ENCODE data around the gene LIMK1. TPM values are rescaled to one million over a fixed set of nuclear protein-coding genes. Genes with fewer than 3 reads are reported as not detected.

The LIMK1 gene
- total and polyA plus RNA-seq, 3 donors from 2014 or later: 38.6 to 54.8 (median 42.4) TPM

- no peak overlapping the region for H3K4me3 ChIP-seq
- TF ChIP-seq, protein P1, sequence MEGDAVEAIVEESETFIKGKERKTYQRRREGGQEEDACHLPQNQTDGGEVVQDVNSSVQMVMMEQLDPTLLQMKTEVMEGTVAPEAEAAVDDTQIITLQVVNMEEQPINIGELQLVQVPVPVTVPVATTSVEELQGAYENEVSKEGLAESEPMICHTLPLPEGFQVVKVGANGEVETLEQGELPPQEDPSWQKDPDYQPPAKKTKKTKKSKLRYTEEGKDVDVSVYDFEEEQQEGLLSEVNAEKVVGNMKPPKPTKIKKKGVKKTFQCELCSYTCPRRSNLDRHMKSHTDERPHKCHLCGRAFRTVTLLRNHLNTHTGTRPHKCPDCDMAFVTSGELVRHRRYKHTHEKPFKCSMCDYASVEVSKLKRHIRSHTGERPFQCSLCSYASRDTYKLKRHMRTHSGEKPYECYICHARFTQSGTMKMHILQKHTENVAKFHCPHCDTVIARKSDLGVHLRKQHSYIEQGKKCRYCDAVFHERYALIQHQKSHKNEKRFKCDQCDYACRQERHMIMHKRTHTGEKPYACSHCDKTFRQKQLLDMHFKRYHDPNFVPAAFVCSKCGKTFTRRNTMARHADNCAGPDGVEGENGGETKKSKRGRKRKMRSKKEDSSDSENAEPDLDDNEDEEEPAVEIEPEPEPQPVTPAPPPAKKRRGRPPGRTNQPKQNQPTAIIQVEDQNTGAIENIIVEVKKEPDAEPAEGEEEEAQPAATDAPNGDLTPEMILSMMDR (IDR thresholded peaks at IDR 0.05): no peak
- TF ChIP-seq POLR2A (IDR thresholded peaks at IDR 0.05): no peak
- no peaks in the 10 kb centered on the region for H3K27me3 ChIP-seq
- no peaks in the 10 kb centered on the region for H3K36me3 ChIP-seq (ENCODE audit: low read depth, missing control alignments)
- H3K27ac ChIP-seq: no peak overlapping the region
- DNase-seq: no peak
- no peaks in the 10 kb centered on the region for H3K9me3 ChIP-seq
- H3K4me1 ChIP-seq: no peaks in the 10 kb centered on the region
- WGBS, 2 donors: 84 to 90% methylated on average over 1 of the region's 1 CpG
- intact Hi-C loops (cut with DNase I; ENCODE audit: low total_unique reads): no loop called here
These were observed 58.1 kb downstream of the LIMK1 start for GRCh38 chr7:74141705-74142104.

DNA sequence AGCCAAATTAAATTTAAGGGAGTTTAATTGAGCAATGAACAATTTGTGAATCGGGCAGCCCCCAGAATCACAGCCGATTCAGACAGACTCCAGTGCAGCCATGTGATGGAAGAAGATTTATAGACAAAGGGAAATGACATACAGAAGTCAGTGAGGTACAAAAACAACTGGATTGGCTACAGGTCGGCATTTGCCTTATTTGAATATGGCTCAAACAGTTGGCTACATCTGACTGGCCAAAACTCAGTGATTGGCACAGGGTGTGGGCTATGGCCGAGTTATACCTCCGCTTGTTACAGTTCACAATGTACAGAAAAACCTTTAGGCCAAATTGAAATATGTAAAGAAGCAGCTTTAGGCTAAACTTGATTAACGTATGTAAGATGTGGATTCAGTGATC is 59.8 kb downstream of the LIMK1 start:
- no peaks in the 10 kb centered on the region for H3K4me1 ChIP-seq
- no peaks in the 10 kb centered on the region for H3K27me3 ChIP-seq
- 75 to 76% methylated on average over 6 of the region's 6 CpGs for WGBS, 2 donors
- no peaks in the 10 kb centered on the region for H3K9me3 ChIP-seq
- H3K27ac ChIP-seq: no peak overlapping the region
- intact Hi-C loops (cut with DNase I; ENCODE audit: low total_unique reads): no loop called here
- H3K4me3 ChIP-seq: no peak overlapping the region
- no peak for DNase-seq
- no peak for TF ChIP-seq POLR2A (IDR thresholded peaks at IDR 0.05)
- TF ChIP-seq, protein P1 (IDR thresholded peaks at IDR 0.05): no peak
- H3K36me3 ChIP-seq (ENCODE audit: low read depth, missing control alignments): no peaks in the 10 kb centered on the region

DNA sequence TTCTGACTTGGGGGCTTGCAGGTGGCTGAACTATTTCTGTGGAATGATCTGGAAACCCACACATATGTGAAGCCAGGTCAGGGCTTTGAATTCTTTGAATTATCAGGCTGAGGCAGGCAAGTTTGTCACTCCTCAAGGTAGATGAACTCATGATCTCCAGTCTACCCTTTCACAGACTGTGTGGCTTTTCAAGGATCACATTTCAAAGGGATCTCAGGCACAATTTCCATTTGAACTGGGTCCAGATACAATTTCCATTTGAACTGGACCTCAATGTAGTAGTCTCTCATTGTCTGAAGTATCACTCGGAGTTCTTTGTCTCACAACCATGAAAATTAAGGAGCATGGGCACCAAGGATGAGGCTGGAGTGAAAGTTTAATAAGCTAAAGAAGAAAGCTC is 64.9 kb downstream of the LIMK1 start:
- WGBS, 2 donors: 93 to 100% methylated on average over 1 of the region's 1 CpG
- intact Hi-C loops (cut with DNase I; ENCODE audit: low total_unique reads): no loop called here
- DNase-seq: no peak
- no peak overlapping the region for H3K4me3 ChIP-seq
- no peaks in the 10 kb centered on the region for H3K36me3 ChIP-seq (ENCODE audit: low read depth, missing control alignments)
- no peaks in the 10 kb centered on the region for H3K27me3 ChIP-seq
- H3K9me3 ChIP-seq: no peaks in the 10 kb centered on the region
- H3K4me1 ChIP-seq: no peaks in the 10 kb centered on the region
- no peak for TF ChIP-seq POLR2A (IDR thresholded peaks at IDR 0.05)
- TF ChIP-seq, protein P1 (IDR thresholded peaks at IDR 0.05): no peak
- H3K27ac ChIP-seq: no peak overlapping the region

GRCh38 chr7:74149071-74149470 is 65.5 kb downstream of the LIMK1 start:
- H3K4me3 ChIP-seq: no peak overlapping the region
- intact Hi-C loops (cut with DNase I; ENCODE audit: low total_unique reads): no loop called here
- no peak for DNase-seq
- no peaks in the 10 kb centered on the region for H3K27me3 ChIP-seq
- no peaks in the 10 kb centered on the region for H3K4me1 ChIP-seq
- H3K9me3 ChIP-seq: no peaks in the 10 kb centered on the region
- no peak for TF ChIP-seq POLR2A (IDR thresholded peaks at IDR 0.05)
- TF ChIP-seq, protein P1 (IDR thresholded peaks at IDR 0.05): no peak
- no peaks in the 10 kb centered on the region for H3K36me3 ChIP-seq (ENCODE audit: low read depth, missing control alignments)
- no peak overlapping the region for H3K27ac ChIP-seq
- WGBS, 2 donors: 97 to 98% methylated on average over 5 of the region's 5 CpGs

DNA sequence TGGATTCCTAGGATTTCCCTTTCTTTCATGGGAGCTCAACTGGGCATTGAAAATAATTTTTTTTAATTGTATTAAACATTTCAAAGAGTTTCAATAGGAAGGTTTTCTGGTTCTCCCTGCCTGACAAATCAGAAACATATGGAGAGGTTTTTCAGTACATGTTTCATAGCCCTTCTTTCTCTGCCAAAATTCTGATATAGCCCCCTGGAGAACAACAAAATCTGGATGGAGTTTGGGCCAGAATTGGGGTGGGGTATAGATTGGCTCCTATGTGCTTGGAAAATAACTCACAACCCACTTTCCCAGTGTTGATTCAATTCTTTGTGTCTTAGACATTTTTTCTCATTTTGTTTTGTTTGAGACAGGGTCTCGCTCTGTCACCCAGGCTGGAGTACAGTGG is 66.0 kb downstream of the LIMK1 start:
- intact Hi-C loops (cut with DNase I; ENCODE audit: low total_unique reads): no loop called here
- Histone ChIP-seq H3K4me3 (no peak overlapping the region), H3K9me3 (no peaks in the 10 kb centered on the region), H3K27me3 (no peaks in the 10 kb centered on the region), H3K4me1 (no peaks in the 10 kb centered on the region), H3K36me3 (ENCODE audit: low read depth, missing control alignments) (no peaks in the 10 kb centered on the region), H3K27ac (no peak overlapping the region)
- TF ChIP-seq, protein P1 (IDR thresholded peaks at IDR 0.05): no peak
- no peak for DNase-seq
- WGBS, 2 donors: 96 to 100% methylated on average over 1 of the region's 1 CpG

Measured in testis (tissue), 3 donors.